ENCODE measurements around the gene INTS15.
"Not testable (repeated sequence)": the region's sequence is repeated elsewhere in the genome, so short reads cannot be mapped to it uniquely, and the experiment has no call there.

The INTS15 gene

DNA sequence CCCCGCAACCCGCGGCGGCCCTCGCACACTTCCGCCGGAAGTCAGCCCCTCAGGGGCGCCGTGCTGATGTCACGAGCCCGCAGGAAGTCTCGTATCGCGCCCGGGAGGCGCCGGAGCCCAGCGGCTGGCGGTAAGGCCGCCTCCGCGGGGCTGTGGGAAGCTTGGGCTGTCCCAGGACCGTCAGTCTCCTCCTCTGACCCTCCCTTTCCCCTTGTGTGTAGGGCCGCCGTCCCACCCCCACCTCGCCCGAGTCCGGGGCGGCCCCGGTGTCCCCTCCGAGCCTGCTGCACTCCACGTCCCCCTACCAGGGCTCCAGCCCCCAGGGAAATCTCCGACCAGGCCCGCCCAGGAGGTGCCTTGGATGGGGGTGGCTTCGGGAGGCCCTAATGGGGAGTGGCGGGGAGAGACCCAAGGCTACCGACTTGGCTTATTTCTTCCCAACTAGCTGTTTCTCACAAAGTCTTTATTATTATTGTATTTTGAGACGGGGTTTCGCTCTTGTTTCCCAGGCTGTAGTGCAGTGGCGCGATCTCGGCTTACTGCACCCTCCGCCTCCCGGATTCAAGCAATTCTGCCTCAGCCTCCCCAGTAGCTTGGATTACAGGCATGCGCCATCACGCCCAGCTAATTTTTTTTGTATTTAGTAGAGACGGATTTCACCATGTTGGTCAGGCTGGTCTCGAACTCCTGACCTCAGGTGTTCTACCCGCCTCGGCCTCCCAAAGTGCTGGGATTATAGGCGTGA is 12.3 kb upstream of the INTS15 start, which contains the start of gene ZDHHC4:
ZDHHC4 (plus strand) TSS at position 86 of the 745 bp plus-strand sequence. CDS start 3,108 bp downstream, outside the sequence.
- peak; percentile 43 for DNase-seq (ENCODE audit: low read depth)
- H3K4me3 ChIP-seq (ENCODE audit: low read length), result peak within 1 kb of the TSS; percentile 76
- TF ChIP-seq, protein P1, sequence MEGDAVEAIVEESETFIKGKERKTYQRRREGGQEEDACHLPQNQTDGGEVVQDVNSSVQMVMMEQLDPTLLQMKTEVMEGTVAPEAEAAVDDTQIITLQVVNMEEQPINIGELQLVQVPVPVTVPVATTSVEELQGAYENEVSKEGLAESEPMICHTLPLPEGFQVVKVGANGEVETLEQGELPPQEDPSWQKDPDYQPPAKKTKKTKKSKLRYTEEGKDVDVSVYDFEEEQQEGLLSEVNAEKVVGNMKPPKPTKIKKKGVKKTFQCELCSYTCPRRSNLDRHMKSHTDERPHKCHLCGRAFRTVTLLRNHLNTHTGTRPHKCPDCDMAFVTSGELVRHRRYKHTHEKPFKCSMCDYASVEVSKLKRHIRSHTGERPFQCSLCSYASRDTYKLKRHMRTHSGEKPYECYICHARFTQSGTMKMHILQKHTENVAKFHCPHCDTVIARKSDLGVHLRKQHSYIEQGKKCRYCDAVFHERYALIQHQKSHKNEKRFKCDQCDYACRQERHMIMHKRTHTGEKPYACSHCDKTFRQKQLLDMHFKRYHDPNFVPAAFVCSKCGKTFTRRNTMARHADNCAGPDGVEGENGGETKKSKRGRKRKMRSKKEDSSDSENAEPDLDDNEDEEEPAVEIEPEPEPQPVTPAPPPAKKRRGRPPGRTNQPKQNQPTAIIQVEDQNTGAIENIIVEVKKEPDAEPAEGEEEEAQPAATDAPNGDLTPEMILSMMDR (conservative IDR thresholded peaks at IDR 0.05; ENCODE audit: low read depth, low read length), result no peak

DNA sequence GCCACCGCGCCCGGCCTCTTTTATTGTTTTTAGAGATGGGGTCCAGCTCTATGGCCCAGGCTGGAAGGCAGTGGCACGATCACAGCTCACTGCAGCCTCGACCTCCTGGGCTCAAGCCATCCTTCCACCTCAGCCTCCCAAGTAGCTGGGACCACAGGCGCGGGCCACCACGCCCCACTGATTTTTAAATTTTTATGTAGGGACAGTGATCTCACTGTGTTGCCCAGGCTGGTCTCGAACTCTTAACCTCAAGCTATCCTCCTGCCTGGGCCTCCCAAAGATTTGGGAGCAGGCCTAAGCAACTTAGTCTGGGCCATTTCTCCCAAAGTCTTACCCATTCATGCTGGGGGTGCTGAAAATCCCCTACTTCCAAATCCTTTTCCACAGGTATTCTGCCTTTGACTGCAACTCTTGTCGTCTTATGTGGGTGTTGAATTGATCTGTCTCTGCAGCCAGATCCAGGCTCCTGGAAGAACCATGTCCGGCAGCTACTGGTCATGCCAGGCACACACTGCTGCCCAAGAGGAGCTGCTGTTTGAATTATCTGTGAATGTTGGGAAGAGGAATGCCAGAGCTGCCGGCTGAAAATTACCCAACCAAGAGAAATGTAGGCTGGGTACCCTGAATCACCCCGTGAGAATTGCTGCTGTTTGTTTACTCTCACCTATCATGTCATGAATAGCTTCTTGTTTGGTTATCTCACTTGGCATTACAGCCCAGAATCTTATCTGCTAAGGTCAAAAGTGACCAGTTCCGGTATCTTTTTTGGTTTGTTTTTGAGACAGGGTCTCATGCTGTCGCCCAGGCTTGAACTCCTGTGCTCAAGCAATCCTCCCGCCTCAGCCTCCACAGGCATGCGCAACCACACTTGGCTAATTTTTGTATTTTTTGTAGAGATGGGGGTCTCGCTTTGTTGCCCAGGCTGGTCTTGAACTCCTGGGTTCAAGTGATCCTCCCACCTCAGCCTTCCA is 11.4 kb upstream of the INTS15 start:
- DNase-seq (ENCODE audit: low read depth), result no peak
- TF ChIP-seq, protein P1 (conservative IDR thresholded peaks at IDR 0.05; ENCODE audit: low read depth, low read length), result no peak
- H3K4me3 ChIP-seq (ENCODE audit: low read length), result peak overlapping the region; percentile 76

DNA sequence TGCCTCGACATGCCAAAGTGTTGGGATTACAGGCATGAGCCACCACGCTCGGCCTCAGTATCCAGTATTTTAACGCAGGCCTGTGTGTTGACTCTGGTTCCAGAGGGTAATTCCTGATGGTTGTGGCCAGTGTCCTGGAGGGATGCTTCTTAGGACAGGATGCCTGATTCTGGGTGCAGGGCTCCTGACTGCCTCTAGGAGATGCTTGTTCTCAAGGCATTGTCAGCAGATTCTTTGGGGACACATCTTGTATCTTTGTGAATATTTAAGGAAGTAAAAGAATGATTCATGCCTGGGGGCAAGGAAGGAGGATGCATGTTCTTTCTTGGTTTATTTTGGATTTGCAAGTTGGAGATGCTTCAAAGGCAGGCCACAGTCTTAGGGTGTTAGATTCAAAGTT is 10.4 kb upstream of the INTS15 start:
- no peak overlapping the region for H3K4me3 ChIP-seq (ENCODE audit: low read length)
- TF ChIP-seq, protein P1 (conservative IDR thresholded peaks at IDR 0.05; ENCODE audit: low read depth, low read length), result peak; percentile 17
- DNase-seq (ENCODE audit: low read depth), result no peak

DNA sequence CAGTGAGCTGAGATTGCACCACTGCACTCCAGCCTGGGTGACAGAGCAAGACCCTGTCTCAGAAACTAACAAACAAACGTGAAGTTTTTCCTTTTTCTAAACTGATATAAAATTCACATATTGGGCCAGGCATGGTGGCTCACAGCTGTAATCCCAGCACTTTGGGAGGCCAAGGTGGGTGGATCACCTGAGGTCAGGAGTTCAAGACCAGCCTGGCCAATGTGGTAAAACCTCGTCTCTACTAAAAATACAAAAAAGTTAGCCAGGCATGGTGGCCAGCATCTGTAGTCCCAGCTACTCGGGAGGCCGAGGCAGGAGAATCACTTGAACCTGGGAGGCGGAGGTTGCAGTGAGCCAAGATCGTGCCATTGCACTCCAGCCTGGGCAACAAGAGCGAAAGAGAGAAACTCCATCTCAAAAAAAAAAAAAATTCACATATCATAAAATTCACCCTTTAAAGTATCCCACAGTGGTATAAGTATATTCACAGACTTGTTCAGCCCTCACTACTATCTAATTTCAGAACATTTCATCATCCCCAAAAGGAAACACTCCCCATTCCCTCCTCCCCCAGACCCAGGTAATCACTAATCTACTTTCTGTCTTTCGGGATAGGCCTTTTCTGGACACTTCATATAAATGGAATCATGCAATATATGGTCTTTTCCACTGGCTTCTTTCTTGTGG is 3.9 kb upstream of the INTS15 start:
- DNase-seq (ENCODE audit: low read depth); H3K4me3 ChIP-seq (ENCODE audit: low read length): not testable (repeated sequence)

DNA sequence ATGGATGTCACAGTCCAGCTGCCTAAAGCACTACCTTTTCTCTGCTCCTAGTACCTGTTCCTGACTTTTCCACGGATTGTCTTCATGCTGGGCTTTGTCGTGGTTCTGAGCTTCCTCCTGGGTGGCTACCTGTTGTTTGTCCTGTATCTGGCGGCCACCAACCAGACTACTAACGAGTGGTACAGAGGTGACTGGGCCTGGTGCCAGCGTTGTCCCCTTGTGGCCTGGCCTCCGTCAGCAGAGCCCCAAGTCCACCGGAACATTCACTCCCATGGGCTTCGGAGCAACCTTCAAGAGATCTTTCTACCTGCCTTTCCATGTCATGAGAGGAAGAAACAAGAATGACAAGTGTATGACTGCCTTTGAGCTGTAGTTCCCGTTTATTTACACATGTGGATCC is 1.3 kb upstream of the INTS15 start:
- no peak overlapping the region for H3K4me3 ChIP-seq (ENCODE audit: low read length)
- DNase-seq (ENCODE audit: low read depth), result no peak
- TF ChIP-seq, protein P1 (conservative IDR thresholded peaks at IDR 0.05; ENCODE audit: low read depth, low read length), result no peak

DNA sequence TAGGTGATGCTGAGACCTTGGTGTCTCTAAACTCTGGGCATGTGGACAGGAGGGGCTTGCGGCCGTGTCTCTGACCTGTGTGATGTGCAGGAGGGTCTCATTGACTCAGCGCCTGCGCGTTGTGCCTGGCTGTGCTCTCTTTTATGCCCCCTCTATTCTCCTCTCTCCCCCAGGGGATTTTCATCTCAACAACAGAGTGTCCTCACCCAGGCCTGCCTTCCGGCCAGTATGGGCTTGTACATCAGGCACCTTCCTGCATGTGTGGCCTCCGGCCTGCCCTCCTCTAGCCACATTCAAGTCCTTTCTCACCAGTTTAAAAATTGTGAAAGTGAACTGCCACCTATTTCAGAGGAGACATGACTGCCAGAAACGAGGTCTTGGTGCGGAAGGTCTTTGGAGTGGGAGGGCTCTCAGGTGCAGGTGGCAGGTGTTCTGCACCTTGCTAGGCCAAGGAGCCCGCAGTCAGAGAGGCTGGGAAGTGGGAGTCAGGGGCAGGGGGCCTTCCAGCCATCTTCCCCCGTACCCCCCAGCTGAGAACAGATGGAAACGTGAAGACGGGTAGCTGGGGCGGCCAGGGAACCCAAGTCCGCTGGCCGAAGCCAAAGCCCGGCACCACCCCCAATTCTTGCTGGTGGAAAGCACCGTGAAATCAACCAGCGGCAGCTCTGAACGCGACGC is 531 bp upstream of the INTS15 start:
- H3K4me3 ChIP-seq (ENCODE audit: low read length), result peak overlapping the region; percentile 33
- DNase-seq (ENCODE audit: low read depth), result no peak
- TF ChIP-seq, protein P1 (conservative IDR thresholded peaks at IDR 0.05; ENCODE audit: low read depth, low read length), result no peak

All from retinal pigment epithelial cell (primary cell).